ENCODE data around the gene IGFN1.

Gene IGFN1

DNA sequence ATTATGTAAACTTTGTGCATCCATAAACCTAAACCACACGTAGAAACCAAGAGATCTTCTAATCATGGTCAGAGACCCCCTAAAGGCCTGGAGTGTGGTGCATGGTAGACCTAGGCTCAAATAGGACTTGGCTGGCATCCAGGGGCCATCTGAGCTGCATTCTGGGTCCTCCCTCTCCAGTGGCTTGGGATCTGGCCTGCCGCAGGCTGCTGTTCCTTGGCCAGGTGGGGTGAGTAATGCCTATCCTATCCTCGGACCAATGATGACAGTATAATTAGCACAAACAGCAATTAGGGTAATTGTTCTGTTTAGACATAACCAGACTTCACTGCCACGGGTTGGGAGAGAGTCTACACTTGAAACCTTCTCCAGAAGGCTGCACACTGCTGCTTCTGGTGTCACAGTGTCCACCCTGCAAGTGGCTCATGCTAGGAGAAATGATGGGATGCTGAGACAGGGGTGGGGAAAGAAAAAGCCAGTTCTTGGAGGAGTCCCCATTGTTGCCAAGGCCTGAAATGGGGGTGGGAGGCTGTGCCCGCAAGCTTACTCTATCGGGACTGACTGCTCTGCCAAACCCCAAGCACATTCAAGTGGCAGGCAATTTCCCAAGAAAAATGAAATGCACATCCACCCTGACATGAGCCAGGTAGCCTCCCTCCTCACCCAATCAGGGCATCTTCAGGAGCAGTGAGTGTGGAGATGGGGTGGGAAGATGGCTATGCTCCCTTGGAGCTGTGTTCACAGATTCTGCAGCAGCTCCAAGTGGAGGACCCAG, 80.2 kb downstream of the IGFN1 start:
- Histone ChIP-seq H3K4me3 (ENCODE audit: low read length) (no peak overlapping the region), H3K27ac (ENCODE audit: low read depth, low read length) (no peak overlapping the region), H3K4me1 (ENCODE audit: control insufficient read depth, insufficient read depth, low read length) (no peaks in the 10 kb centered on the region), H3K36me3 (ENCODE audit: control insufficient read depth, insufficient read depth, low read length) (no peaks in the 10 kb centered on the region), H3K27me3 (ENCODE audit: control insufficient read depth, insufficient read depth, low read length) (no peaks in the 10 kb centered on the region), H3K9ac (ENCODE audit: low read length) (no peak overlapping the region)

DNA sequence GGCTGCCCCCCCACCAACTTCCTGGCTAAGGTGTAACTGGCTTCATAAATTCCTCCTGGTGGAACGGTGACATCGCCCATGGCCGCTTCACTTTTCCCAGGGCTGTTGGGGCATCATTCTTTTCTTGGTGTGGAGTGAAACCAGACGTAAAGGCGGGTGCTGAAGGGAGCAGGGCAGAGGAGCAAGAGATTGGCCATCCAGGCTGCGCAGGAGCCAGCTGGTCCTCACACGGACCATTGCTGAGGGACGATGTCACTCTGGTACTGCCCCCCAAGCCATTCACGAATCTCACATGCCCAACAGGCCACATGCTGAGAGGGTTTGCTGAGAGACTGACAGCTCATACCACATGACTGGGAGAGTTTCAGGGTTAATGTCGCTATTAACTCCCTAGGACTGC, 82.2 kb downstream of the IGFN1 start:
- no peaks in the 10 kb centered on the region for H3K27me3 ChIP-seq (ENCODE audit: control insufficient read depth, insufficient read depth, low read length)
- H3K4me3 ChIP-seq (ENCODE audit: low read length) = no peak overlapping the region
- H3K4me1 ChIP-seq (ENCODE audit: control insufficient read depth, insufficient read depth, low read length) = no peaks in the 10 kb centered on the region
- no peak overlapping the region for H3K9ac ChIP-seq (ENCODE audit: low read length)
- no peak overlapping the region for H3K27ac ChIP-seq (ENCODE audit: low read depth, low read length)
- no peaks in the 10 kb centered on the region for H3K36me3 ChIP-seq (ENCODE audit: control insufficient read depth, insufficient read depth, low read length)

GRCh38 chr1:201274616-201275252, 84.1 kb downstream of the IGFN1 start:
- no peaks in the 10 kb centered on the region for H3K27me3 ChIP-seq (ENCODE audit: control insufficient read depth, insufficient read depth, low read length)
- no peak overlapping the region for H3K4me3 ChIP-seq (ENCODE audit: low read length)
- H3K27ac ChIP-seq (ENCODE audit: low read depth, low read length) = no peak overlapping the region
- H3K36me3 ChIP-seq (ENCODE audit: control insufficient read depth, insufficient read depth, low read length) = no peaks in the 10 kb centered on the region
- H3K4me1 ChIP-seq (ENCODE audit: control insufficient read depth, insufficient read depth, low read length) = no peaks in the 10 kb centered on the region
- H3K9ac ChIP-seq (ENCODE audit: low read length) = no peak overlapping the region

DNA sequence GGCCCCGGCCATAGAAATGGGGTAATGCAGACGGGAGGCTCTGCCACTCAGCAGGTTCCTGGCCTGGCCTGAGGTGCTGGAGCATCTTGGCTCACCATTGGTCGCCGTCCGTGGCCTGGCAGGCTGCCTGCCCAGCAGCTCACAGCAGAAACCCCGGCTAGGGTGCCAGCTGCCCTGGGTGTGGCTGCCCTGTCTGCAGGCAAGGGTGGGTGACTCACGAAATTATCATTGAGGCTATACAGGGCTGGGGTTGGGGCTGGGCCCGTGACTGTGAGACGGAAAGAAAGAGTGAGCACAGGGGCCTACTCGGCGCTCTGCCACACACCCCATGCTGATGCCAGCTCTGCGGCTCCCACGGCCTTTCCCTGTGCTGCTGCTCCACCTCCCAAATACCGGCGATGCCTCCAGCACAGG, 84.6 kb downstream of the IGFN1 start:
- Histone ChIP-seq H3K27ac (ENCODE audit: low read depth, low read length) (no peak overlapping the region), H3K36me3 (ENCODE audit: control insufficient read depth, insufficient read depth, low read length) (no peaks in the 10 kb centered on the region), H3K9ac (ENCODE audit: low read length) (no peak overlapping the region), H3K27me3 (ENCODE audit: control insufficient read depth, insufficient read depth, low read length) (no peaks in the 10 kb centered on the region), H3K4me1 (ENCODE audit: control insufficient read depth, insufficient read depth, low read length) (no peaks in the 10 kb centered on the region), H3K4me3 (ENCODE audit: low read length) (no peak overlapping the region)

DNA sequence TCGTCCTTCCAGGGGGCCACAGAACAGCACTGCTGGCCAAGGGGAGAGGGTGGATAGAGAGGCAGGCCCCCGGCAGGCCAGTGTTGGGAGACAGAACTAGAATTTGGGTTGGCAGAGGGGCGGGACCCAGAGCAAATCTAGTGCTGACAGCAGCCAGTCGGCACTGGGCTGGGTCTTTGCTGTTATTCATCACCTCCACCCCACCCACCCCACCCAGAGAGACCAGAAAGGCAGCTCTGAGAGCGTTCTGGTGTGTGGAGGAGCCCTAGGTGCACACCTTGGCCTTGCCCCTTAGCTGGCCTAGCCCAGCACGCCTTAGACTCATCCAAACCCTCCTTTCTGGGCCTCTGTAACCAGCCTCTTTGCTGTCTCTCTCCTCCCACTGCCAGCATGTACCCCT, 86.3 kb downstream of the IGFN1 start:
- Histone ChIP-seq H3K4me1 (ENCODE audit: control insufficient read depth, insufficient read depth, low read length) (no peaks in the 10 kb centered on the region), H3K9ac (ENCODE audit: low read length) (no peak overlapping the region), H3K27ac (ENCODE audit: low read depth, low read length) (no peak overlapping the region), H3K4me3 (ENCODE audit: low read length) (no peak overlapping the region), H3K36me3 (ENCODE audit: control insufficient read depth, insufficient read depth, low read length) (no peaks in the 10 kb centered on the region), H3K27me3 (ENCODE audit: control insufficient read depth, insufficient read depth, low read length) (no peaks in the 10 kb centered on the region)

- no peak overlapping the region for H3K27ac ChIP-seq (ENCODE audit: low read depth, low read length)
- H3K4me1 ChIP-seq (ENCODE audit: control insufficient read depth, insufficient read depth, low read length) = no peaks in the 10 kb centered on the region
- H3K27me3 ChIP-seq (ENCODE audit: control insufficient read depth, insufficient read depth, low read length) = no peaks in the 10 kb centered on the region
- H3K4me3 ChIP-seq (ENCODE audit: low read length) = no peak overlapping the region
- H3K36me3 ChIP-seq (ENCODE audit: control insufficient read depth, insufficient read depth, low read length) = no peaks in the 10 kb centered on the region
- H3K9ac ChIP-seq (ENCODE audit: low read length) = no peak overlapping the region
Measured at GRCh38 chr1:201277441-201277840, 86.8 kb downstream of the IGFN1 start.

All from rectal smooth muscle tissue (tissue), 1 donor.